Trophoblast cell (in vitro differentiated cells and primary cell): ENCODE data around the gene NIP7.

Experiments used
- DNase-seq, 2 donors: peaks; one replicate each; pipeline ENCODE4 v3.0.0-alpha.2; 2016
- H2AFZ ChIP-seq: 2 replicates; pipeline ENCODE4 v1.6.1; 2013; ENCODE audit warnings: low read length, moderate library complexity, mild to moderate bottlenecking; ENCODE audit not compliant: insufficient read depth, poor library complexity
- H2AK5ac ChIP-seq: 2 replicates; pipeline ENCODE4 v1.6.1; 2013; ENCODE audit warnings: mild to moderate bottlenecking, low read length
- H2BK120ac ChIP-seq: 2 replicates; pipeline ENCODE4 v1.6.1; 2013; ENCODE audit warnings: low read length, mild to moderate bottlenecking, moderate library complexity; ENCODE audit not compliant: insufficient read depth, poor library complexity
- H2BK12ac ChIP-seq: 2 replicates; pipeline ENCODE4 v1.6.1; 2013; ENCODE audit warnings: mild to moderate bottlenecking, low read length, moderate library complexity
- H2BK5ac ChIP-seq: 2 replicates; pipeline ENCODE4 v1.6.1; 2013; ENCODE audit warnings: low read length, low read depth, moderate library complexity, mild to moderate bottlenecking; ENCODE audit not compliant: poor library complexity
- H3K14ac ChIP-seq: 2 replicates; pipeline ENCODE4 v1.6.1; 2013; ENCODE audit warnings: mild to moderate bottlenecking, low read length
- H3K18ac ChIP-seq: 2 replicates; pipeline ENCODE4 v1.6.1; 2013; ENCODE audit warnings: mild to moderate bottlenecking, low read length
- H3K23ac ChIP-seq: 2 replicates; pipeline ENCODE4 v1.6.1; 2013; ENCODE audit warnings: low read length
- H3K27ac ChIP-seq: 2 replicates; pipeline ENCODE4 v1.5.1; 2013; ENCODE audit warnings: low read depth, mild to moderate bottlenecking, inconsistent platforms, low read length, moderate library complexity
- H3K27me3 ChIP-seq: 2 replicates; pipeline ENCODE4 v1.6.1; 2013; ENCODE audit warnings: inconsistent platforms, mild to moderate bottlenecking, low read length, moderate library complexity; ENCODE audit not compliant: insufficient read depth
- H3K36me3 ChIP-seq, 2 experiments: 1 replicate in 1 of 2; 2 replicates in 1 of 2; pipeline ENCODE4 v1.6.1; 2013; ENCODE audit warnings: low read length in 2 of 2, mild to moderate bottlenecking in 2 of 2, moderate library complexity in 1 of 2; ENCODE audit not compliant: insufficient read depth in 2 of 2, control insufficient read depth in 1 of 2
- H3K4ac ChIP-seq: 2 replicates; pipeline ENCODE4 v1.6.1; 2013; ENCODE audit warnings: low read depth, mild to moderate bottlenecking, low read length, moderate library complexity
- H3K4me1 ChIP-seq, 2 experiments: 1 replicate in 1 of 2; 2 replicates in 1 of 2; pipeline ENCODE4 v1.6.1; 2013; ENCODE audit warnings: low read length in 2 of 2, mild to moderate bottlenecking in 2 of 2, moderate library complexity in 1 of 2; ENCODE audit not compliant: insufficient read depth in 2 of 2, control insufficient read depth in 1 of 2
- H3K4me2 ChIP-seq: 2 replicates; pipeline ENCODE4 v1.6.1; 2013; ENCODE audit warnings: inconsistent platforms, mild to moderate bottlenecking, low read length, moderate library complexity
- H3K4me3 ChIP-seq: 2 replicates; pipeline ENCODE4 v1.5.1; 2013; ENCODE audit warnings: mild to moderate bottlenecking, low read depth, low read length, inconsistent platforms
- H3K79me1 ChIP-seq: one replicate; pipeline ENCODE4 v1.6.1; 2013; ENCODE audit warnings: low read length
- H3K79me2 ChIP-seq: 2 replicates; pipeline ENCODE4 v1.6.1; 2013; ENCODE audit warnings: low read length, mild to moderate bottlenecking; ENCODE audit not compliant: control insufficient read depth, insufficient read depth, poor library complexity
- H3K9ac ChIP-seq: 2 replicates; pipeline ENCODE4 v1.6.1; 2013; ENCODE audit warnings: mild to moderate bottlenecking, low read length
- H3K9me3 ChIP-seq: 2 replicates; pipeline ENCODE4 v1.6.1; 2013; ENCODE audit warnings: low read depth, mild to moderate bottlenecking, control low read depth, inconsistent platforms, low read length; ENCODE audit not compliant: insufficient read depth
- H4K12ac ChIP-seq: 2 replicates; pipeline ENCODE4 v1.6.1; 2013; ENCODE audit warnings: low read depth, mild to moderate bottlenecking, low read length, moderate library complexity
- H4K8ac ChIP-seq: 2 replicates; pipeline ENCODE4 v1.6.1; 2013; ENCODE audit warnings: low read depth, mild to moderate bottlenecking, low read length, moderate library complexity
- H4K91ac ChIP-seq: one replicate; pipeline ENCODE4 v1.6.1; 2013; ENCODE audit warnings: low read depth, mild to moderate bottlenecking, low read length, moderate library complexity
- WGBS: extraction: QIAGEN DNeasy Blood & Tissue Kit; methylation state at CpG from one replicate; pipeline ENCODE4 v1.1.7; 2013; ENCODE audit warnings: missing lambda C conversion rate; ENCODE audit not compliant: insufficient read length, insufficient coverage; ENCODE audit errors: extremely low coverage; 5-methylcytosine and 5-hydroxymethylcytosine counted together

NIP7 gene

GRCh38 chr16:69386596-69386995, 47.0 kb downstream of the NIP7 start:
- H4K12ac ChIP-seq, result no peak overlapping the region
- no peak overlapping the region for H3K4ac ChIP-seq
- H2AK5ac ChIP-seq, result no peak overlapping the region
- no peak overlapping the region for H3K9ac ChIP-seq
- peaks cover 3% of the 10 kb centered on the region for H3K79me1 ChIP-seq
- H3K9me3 ChIP-seq, result no peaks in the 10 kb centered on the region
- H3K14ac ChIP-seq, result no peak overlapping the region
- no peaks in the 10 kb centered on the region for H3K27me3 ChIP-seq
- no peak overlapping the region for H3K27ac ChIP-seq
- H4K91ac ChIP-seq, result no peak overlapping the region
- no peak overlapping the region for H3K18ac ChIP-seq
- no peak overlapping the region for H2BK5ac ChIP-seq
- H3K23ac ChIP-seq, result no peak overlapping the region
- peaks cover 10% of the 10 kb centered on the region for H3K79me2 ChIP-seq
- H4K8ac ChIP-seq, result no peak overlapping the region
- no peak for DNase-seq
- H3K4me2 ChIP-seq, result no peak overlapping the region
- peaks cover 4 to 8% of the 10 kb centered on the region in 2 experiments for H3K36me3 ChIP-seq
- no peak overlapping the region for H2BK12ac ChIP-seq
- no CpG with 5 or more reads among the region's 1 CpG for whole genome bisulfite sequencing
- H2AFZ ChIP-seq, result no peak overlapping the region
- peaks cover 2 to 4% of the 10 kb centered on the region in 2 experiments for H3K4me1 ChIP-seq
- no peak overlapping the region for H3K4me3 ChIP-seq
- H2BK120ac ChIP-seq, result no peak overlapping the region
